Occipital lobe (tissue), 1 donor: ENCODE data around the gene CES5A. TPM values are rescaled to one million over a fixed set of nuclear protein-coding genes. Genes with fewer than 3 reads are reported as not detected.

Experiments
- total RNA-seq: library from RNA; depleted of rRNA; stranded (reverse); fragments of >200 nt; gene quantifications from one replicate; pipeline ENCODE4 v1.2.3, GENCODE V29; 2014

Gene CES5A
- total RNA-seq, 1 donor from 2014 or later = 0.16 TPM

Other genes with a start within 250 kb of the CES5A start
- gene SLC6A2, start 219.4 kb downstream of the CES5A start, total RNA-seq = not detected
- 1.9 TPM for gene CES1, start 42.3 kb downstream of the CES5A start, total RNA-seq